IMR-90 (cell line): ENCODE measurements around the gene CSNK2B. TPM values are rescaled to one million over a fixed set of nuclear protein-coding genes. Genes with fewer than 3 reads are reported as not detected.
A peak's percentile ranks its signal among the peaks of the same experiment; 100 is the strongest.

Source experiments
- ATAC-seq: fragments of 200-7000 bp; cut with Tn5 transposase; 2 replicates; pipeline ENCODE4 v1.9.1; 2020; ENCODE audit warnings: low read depth, mild to moderate bottlenecking, moderate library complexity
- BruUV-seq: library from RNA; stranded (reverse); fragments of 400-500 nt; replicated peaks from 2 replicates; lab custom pipeline; 2021; lab: Mats Ljungman, UMichigan
- CTCF ChIA-PET: fragments of 300-600 bp; formaldehyde crosslinking; extraction: SDS; loops from one replicate; lab custom pipeline; 2021; ENCODE audit warnings: antibody characterized with exemption; lab: Yijun Ruan, JAX
- POLR2A ChIA-PET: fragments of 300-600 bp; sonication (Branson Sonifier 250); formaldehyde crosslinking; loops from one replicate; lab custom pipeline; 2022; ENCODE audit warnings: antibody characterized with exemption; ENCODE audit not compliant: unreplicated experiment; lab: Charles Lee
- DNase-seq: peaks from one replicate; pipeline ENCODE4 v3.0.0; 2013
- H2AFZ ChIP-seq: replicated peaks from 2 replicates; pipeline ENCODE3; 2013; ENCODE audit warnings: low read length, mild to moderate bottlenecking; ENCODE audit not compliant: poor library complexity
- H2AK5ac ChIP-seq: 2 replicates; pipeline ENCODE4 v1.6.1; 2013; ENCODE audit warnings: low read depth, low read length, inconsistent platforms
- H2AK9ac ChIP-seq: replicated peaks from 2 replicates; pipeline ENCODE3; 2013; ENCODE audit warnings: mild to moderate bottlenecking, low read depth, low read length, moderate library complexity; ENCODE audit not compliant: poor library complexity
- H2BK120ac ChIP-seq: 2 replicates; pipeline ENCODE4 v1.6.1; 2013; ENCODE audit warnings: low read depth, low read length, inconsistent platforms
- H2BK15ac ChIP-seq: 3 replicates; pipeline ENCODE4 v1.6.1; 2013; ENCODE audit warnings: low read depth, low read length, inconsistent platforms
- H2BK20ac ChIP-seq: 2 replicates; pipeline ENCODE4 v1.6.1; 2013; ENCODE audit warnings: low read depth, mild to moderate bottlenecking, inconsistent platforms, low read length, moderate library complexity
- H2BK5ac ChIP-seq: 2 replicates; pipeline ENCODE4 v1.6.1; 2013; ENCODE audit warnings: mild to moderate bottlenecking, low read depth, low read length, inconsistent platforms; ENCODE audit not compliant: poor library complexity, severe bottlenecking
- H3K14ac ChIP-seq: replicated peaks from 2 replicates; pipeline ENCODE4 v1.6.1; 2013; ENCODE audit warnings: low read depth, low read length, inconsistent platforms
- H3K18ac ChIP-seq: 2 replicates; pipeline ENCODE4 v1.6.1; 2013; ENCODE audit warnings: low read depth, low read length, control low read depth
- H3K23ac ChIP-seq: 2 replicates; pipeline ENCODE4 v1.6.1; 2013; ENCODE audit warnings: low read depth, low read length, inconsistent platforms
- H3K27ac ChIP-seq: 2 replicates; pipeline ENCODE4 v1.5.1; 2013; ENCODE audit warnings: mild to moderate bottlenecking, control low read depth, low read length; ENCODE audit not compliant: insufficient read depth
- H3K27me3 ChIP-seq: 2 replicates; pipeline ENCODE4 v1.6.1; 2013; ENCODE audit warnings: low read length; ENCODE audit not compliant: control insufficient read depth, insufficient read depth
- H3K36me3 ChIP-seq: 2 replicates; pipeline ENCODE4 v1.6.1; 2013; ENCODE audit warnings: low read length, mixed read lengths; ENCODE audit not compliant: control insufficient read depth, insufficient read depth
- H3K4ac ChIP-seq: 2 replicates; pipeline ENCODE4 v1.6.1; 2013; ENCODE audit warnings: low read depth, low read length, inconsistent platforms
- H3K4me1 ChIP-seq: 2 replicates; pipeline ENCODE4 v1.6.1; 2013; ENCODE audit warnings: low read length, mixed read lengths; ENCODE audit not compliant: control insufficient read depth, insufficient read depth
- H3K4me2 ChIP-seq: 2 replicates; pipeline ENCODE4 v1.6.1; 2013; ENCODE audit warnings: low read depth, mild to moderate bottlenecking, control low read depth, low read length, moderate library complexity
- H3K4me3 ChIP-seq: 2 replicates; pipeline ENCODE4 v1.5.1; 2013; ENCODE audit warnings: low read depth, mild to moderate bottlenecking, control low read depth, low read length, moderate library complexity; ENCODE audit not compliant: insufficient read depth
- H3K56ac ChIP-seq: 2 replicates; pipeline ENCODE4 v1.6.1; 2013; ENCODE audit warnings: low read length, inconsistent platforms; ENCODE audit not compliant: insufficient read depth; ENCODE audit errors: extremely low read depth
- H3K79me1 ChIP-seq, 2 experiments: 2 replicates each; pipeline ENCODE4 v1.6.1; 2013; ENCODE audit warnings: low read length in 2 of 2, inconsistent platforms in 1 of 2, low read depth in 1 of 2
- H3K9ac ChIP-seq: 2 replicates; pipeline ENCODE4 v1.6.1; 2013; ENCODE audit warnings: low read depth, low read length, control low read depth
- H3K9me1 ChIP-seq: 2 replicates; pipeline ENCODE4 v1.6.1; 2013; ENCODE audit warnings: low read length, inconsistent platforms; ENCODE audit not compliant: insufficient read depth
- H3K9me3 ChIP-seq: 2 replicates; pipeline ENCODE4 v1.6.1; 2013; ENCODE audit warnings: low read length; ENCODE audit not compliant: control insufficient read depth, insufficient read depth
- H4K20me1 ChIP-seq: 2 replicates; pipeline ENCODE4 v1.6.1; 2013; ENCODE audit warnings: low read length, inconsistent platforms; ENCODE audit not compliant: insufficient read depth
- H4K5ac ChIP-seq: 2 replicates; pipeline ENCODE4 v1.6.1; 2013; ENCODE audit warnings: mild to moderate bottlenecking, low read depth, low read length, control low read depth
- H4K8ac ChIP-seq, 2 experiments: 2 replicates each; pipeline ENCODE4 v1.6.1; 2013; ENCODE audit warnings: low read depth in 2 of 2, low read length in 2 of 2, control low read depth in 1 of 2, inconsistent platforms in 1 of 2
- H4K91ac ChIP-seq: 2 replicates; pipeline ENCODE4 v1.6.1; 2013; ENCODE audit warnings: low read depth, low read length, inconsistent platforms; ENCODE audit not compliant: insufficient read depth
- BHLHE40 ChIP-seq: fragments of 150-350 bp; IDR thresholded peaks from 2 replicates; pipeline ENCODE4 v1.6.1; 2016; ENCODE audit warnings: mild to moderate bottlenecking, low read depth, low read length
- CEBPB ChIP-seq: IDR thresholded peaks from 2 replicates; pipeline ENCODE4 v1.6.1; 2012; ENCODE audit warnings: low read depth, low read length, improper control_type of control experiment
- CHD1 ChIP-seq: IDR thresholded peaks from 2 replicates; pipeline ENCODE4 v1.6.1; 2012; ENCODE audit warnings: low read depth, low read length, improper control_type of control experiment
- CTCF ChIP-seq: conservative IDR thresholded peaks from 2 replicates; pipeline ENCODE4 v1.5.1; 2012; ENCODE audit warnings: mild to moderate bottlenecking, low read depth, low read length, improper control_type of control experiment
- FOS ChIP-seq: fragments of 150-350 bp; IDR thresholded peaks from 2 replicates; pipeline ENCODE4 v1.6.1; 2016; ENCODE audit warnings: low read depth, low read length
- MAFK ChIP-seq: IDR thresholded peaks from 2 replicates; pipeline ENCODE4 v1.6.1; 2012; ENCODE audit warnings: low read depth, low read length, improper control_type of control experiment
- MAZ ChIP-seq: IDR thresholded peaks from 2 replicates; pipeline ENCODE4 v1.6.1; 2012; ENCODE audit warnings: low read depth, mild to moderate bottlenecking, low read length, improper control_type of control experiment, moderate library complexity, borderline replicate concordance
- MXI1 ChIP-seq: IDR thresholded peaks from 2 replicates; pipeline ENCODE4 v1.6.1; 2012; ENCODE audit warnings: low read depth, mild to moderate bottlenecking, low read length, moderate library complexity, borderline replicate concordance
- NFE2L2 ChIP-seq: fragments of 150-350 bp; IDR thresholded peaks from 2 replicates; pipeline ENCODE4 v1.6.1; 2016; ENCODE audit warnings: low read depth, mild to moderate bottlenecking, low read length
- POLR2A ChIP-seq: IDR thresholded peaks from 2 replicates; pipeline ENCODE4 v1.6.1; 2012; ENCODE audit warnings: mild to moderate bottlenecking, low read depth, low read length
- RAD21 ChIP-seq: IDR thresholded peaks from 2 replicates; pipeline ENCODE4 v1.6.1; 2012; ENCODE audit warnings: low read length, improper control_type of control experiment
- RCOR1 ChIP-seq: IDR thresholded peaks from 2 replicates; pipeline ENCODE4 v1.6.1; 2012; ENCODE audit warnings: mild to moderate bottlenecking, low read length, improper control_type of control experiment; ENCODE audit not compliant: insufficient replicate concordance
- RFX5 ChIP-seq: IDR thresholded peaks from 2 replicates; pipeline ENCODE4 v1.8.0; 2012; ENCODE audit warnings: low read depth, mild to moderate bottlenecking, low read length, moderate library complexity
- SMC3 ChIP-seq: fragments of 150-350 bp; IDR thresholded peaks from 2 replicates; pipeline ENCODE4 v1.6.1; 2016; ENCODE audit warnings: low read depth, mild to moderate bottlenecking, antibody characterized with exemption, low read length, moderate library complexity
- USF2 ChIP-seq: fragments of 150-350 bp; IDR thresholded peaks from 2 replicates; pipeline ENCODE4 v1.6.1; 2017; ENCODE audit warnings: mild to moderate bottlenecking, antibody characterized with exemption, low read length, low read depth
- WGBS, 2 experiments: methylation state at CpG; one replicate each; pipeline versions ENCODE4 v1.1.5 to v1.1.7; 2013; ENCODE audit warnings: missing lambda C conversion rate in 2 of 2; ENCODE audit not compliant: insufficient read length in 1 of 2; ENCODE audit errors: extremely low coverage in 2 of 2; 5-methylcytosine and 5-hydroxymethylcytosine counted together
- dilution Hi-C: fragments of 300-500 bp; cut with HindIII; formaldehyde crosslinking; loops from one replicate; pipeline ENCODE4 v1.14.3; 2018; ENCODE audit warnings: low sequenced_read_pairs; ENCODE audit not compliant: unreplicated experiment
- in situ Hi-C: fragments of 300-500 bp; cut with MboI; formaldehyde crosslinking; loops from 3 replicates; pipeline ENCODE4 v1.14.3; 2019; ENCODE audit warnings: low sequenced_read_pairs, inconsistent platforms, mixed read lengths
- intact Hi-C: fragments of 100-400 bp; cut with micrococcal nuclease; formaldehyde crosslinking; loops from 2 replicates; pipeline ENCODE4 v1.10.0; 2022
- polyA plus RNA-seq, 3 experiments: library from polyadenylated mRNA; depleted of rRNA; stranded (reverse); fragments of >200 nt; gene quantifications; 2 replicates each; pipeline ENCODE4 v1.2.3, GENCODE V29; 2012; ENCODE audit warnings: low replicate concordance in 1 of 3
- total RNA-seq: library from RNA; depleted of rRNA; stranded (reverse); fragments of >200 nt; gene quantifications from 2 replicates; pipeline ENCODE4 v1.2.3, GENCODE V29; 2012

CSNK2B gene
- total and polyA plus RNA-seq, 2 of the 4 experiments (the other 2 are of a cell fraction): 194 to 240 TPM

GRCh38 chr6:31658983-31659648 is 6.8 kb upstream of the CSNK2B start:
- Histone ChIP-seq H4K91ac (no peak overlapping the region), H2BK120ac (no peak overlapping the region), H2AK5ac (0 out of 2 replicates have a peak overlapping the region, but pooled peaks have one; percentile 65), H3K9ac (peak overlapping the region; percentile 98; the same call in 1 of the 2 replicates), H3K23ac (0 out of 2 replicates have a peak overlapping the region, but pooled peaks have one; percentile 15), H2BK20ac (no peak overlapping the region), H3K4me3 (no peak overlapping the region; the same call in 1 of the 2 replicates), H3K14ac (no peak overlapping the region), H4K20me1 (peaks cover 17% of the 10 kb centered on the region), H3K18ac (no peak overlapping the region), H3K36me3 (peaks cover 15% of the 10 kb centered on the region), H4K8ac (no peak overlapping the region), H3K4me1 (peaks cover 19% of the 10 kb centered on the region), H3K9me3 (no peaks in the 10 kb centered on the region), H4K5ac (no peak overlapping the region), H3K9me1 (peaks cover 17% of the 10 kb centered on the region; the same call in 1 of the 2 replicates), H3K27ac (no peak overlapping the region), H3K4ac (no peak overlapping the region), H3K79me1 (peaks cover 22 to 77% of the 10 kb centered on the region in 2 experiments; a peak in 3 of 4 replicates), H2BK15ac (no peak overlapping the region), H3K4me2 (peak overlapping the region; percentile 87), H2AK9ac (peak overlapping the region; percentile 90), H2BK5ac (no peak overlapping the region), H3K27me3 (no peaks in the 10 kb centered on the region), H3K56ac (no peak overlapping the region), H2AFZ (no peak overlapping the region)
- ChIA-PET CTCF (no interaction called here), POLR2A (no interaction called here)
- intact Hi-C loops (no loop called here), in situ Hi-C loops (no loop called here), dilution Hi-C loops (no loop called here)
- BruUV-seq: no TSS peak
- WGBS, 2 experiments: 100% methylated on average over 5 of the region's 13 CpGs; no CpG with 5 or more reads in 1 of the 2 experiments
- no peak for DNase-seq
- ATAC-seq: no peak
- TF ChIP-seq RAD21 (no peak), POLR2A (no peak), BHLHE40 (no peak), SMC3 (no peak), CEBPB (no peak), CHD1 (no peak), NFE2L2 (no peak), FOS (no peak), MXI1 (no peak), MAZ (no peak), USF2 (no peak), MAFK (no peak), RFX5 (no peak), RCOR1 (no peak), CTCF (no peak)
